OCI-LY3 (cell line): ENCODE data around the gene ARVCF.

ENCODE experiments used
- H2AFZ ChIP-seq: fragments of 200-600, 300-600 bp; shearing (Covaris generic); 2 replicates; pipeline ENCODE4 v1.6.0; 2014; ENCODE audit warnings: antibody characterized with exemption, low read depth, low read length
- H3K27ac ChIP-seq: fragments of 200-600, 300-600 bp; sonication (generic); 2 replicates; pipeline ENCODE4 v1.5.1; 2014; ENCODE audit warnings: mild to moderate bottlenecking, low read length, moderate library complexity, mixed read lengths
- H3K27me3 ChIP-seq: fragments of 200-600, 300-600 bp; sonication (generic); 2 replicates; pipeline ENCODE4 v1.6.1; 2014; ENCODE audit warnings: low read depth, low read length, mixed read lengths
- H3K36me3 ChIP-seq: fragments of 200-600, 300-600 bp; sonication (generic); replicated peaks from 2 replicates; pipeline ENCODE3; 2014; ENCODE audit warnings: low read depth, low read length, mixed read lengths
- H3K4me1 ChIP-seq: fragments of 300-600, 200-600 bp; sonication (generic); 2 replicates; pipeline ENCODE4 v1.6.1; 2014; ENCODE audit warnings: low read length, mixed read lengths
- H3K4me2 ChIP-seq: fragments of 200-600, 300-600 bp; sonication (generic); 2 replicates; pipeline ENCODE4 v1.6.1; 2014; ENCODE audit warnings: low read length, mixed read lengths
- H3K4me3 ChIP-seq: fragments of 300-600, 200-600 bp; sonication (generic); 2 replicates; pipeline ENCODE4 v1.5.1; 2014; ENCODE audit warnings: antibody characterized with exemption, mild to moderate bottlenecking, low read length, moderate library complexity
- H3K79me2 ChIP-seq: fragments of 300-600, 200-600 bp; shearing (Covaris generic); 2 replicates; pipeline ENCODE4 v1.6.1; 2014; ENCODE audit warnings: mild to moderate bottlenecking, low read length, mixed read lengths
- H3K9ac ChIP-seq: fragments of 300-600, 200-600 bp; shearing (Covaris generic); 2 replicates; pipeline ENCODE4 v1.6.0; 2014; ENCODE audit warnings: mild to moderate bottlenecking, low read length, moderate library complexity
- H3K9me3 ChIP-seq: fragments of 200-600, 300-600 bp; shearing (Covaris generic); 2 replicates; pipeline ENCODE4 v1.6.1; 2014; ENCODE audit warnings: low read length, mixed read lengths; ENCODE audit not compliant: insufficient read depth
- H4K20me1 ChIP-seq: fragments of 200-600, 300-600 bp; sonication (generic); 2 replicates; pipeline ENCODE4 v1.6.1; 2016; ENCODE audit warnings: low read length, mixed read lengths; ENCODE audit not compliant: insufficient read depth
- CTCF ChIP-seq: fragments of 200-600, 300-600 bp; sonication (generic); IDR thresholded peaks from 2 replicates; pipeline ENCODE4 v1.5.1; 2014; ENCODE audit warnings: antibody characterized with exemption, low read length, low read depth
- EZH2phosphoT487 ChIP-seq: fragments of 200-600 bp; shearing (Covaris generic); IDR thresholded peaks from 2 replicates; pipeline ENCODE4 v1.6.1; 2018; ENCODE audit warnings: antibody characterized with exemption, mixed run types, low read depth

Gene ARVCF

GRCh38 chr22:19969141-19969928 is 47.3 kb downstream of the ARVCF start:
- Histone ChIP-seq H3K9ac (no peak overlapping the region), H3K4me3 (no peak overlapping the region), H3K36me3 (no peaks in the 10 kb centered on the region), H3K4me2 (no peak overlapping the region), H3K9me3 (no peaks in the 10 kb centered on the region), H3K79me2 (no peaks in the 10 kb centered on the region), H3K27ac (no peak overlapping the region), H3K4me1 (no peaks in the 10 kb centered on the region), H2AFZ (no peak overlapping the region), H4K20me1 (0 out of 2 replicates have a peak, but pooled peaks cover 4% of the 10 kb centered on the region), H3K27me3 (no peaks in the 10 kb centered on the region)
- TF ChIP-seq CTCF (no peak), EZH2phosphoT487 (no peak)

- no peaks in the 10 kb centered on the region for H3K27me3 ChIP-seq
- no peak overlapping the region for H3K4me3 ChIP-seq
- no peak overlapping the region for H3K4me2 ChIP-seq
- no peak overlapping the region for H3K27ac ChIP-seq
- H2AFZ ChIP-seq, result no peak overlapping the region
- H4K20me1 ChIP-seq, result 0 out of 2 replicates have a peak, but pooled peaks cover 4% of the 10 kb centered on the region
- H3K79me2 ChIP-seq, result no peaks in the 10 kb centered on the region
- no peaks in the 10 kb centered on the region for H3K9me3 ChIP-seq
- TF ChIP-seq EZH2phosphoT487 (no peak), CTCF (no peak)
- H3K36me3 ChIP-seq, result no peaks in the 10 kb centered on the region
- no peak overlapping the region for H3K9ac ChIP-seq
- H3K4me1 ChIP-seq, result no peaks in the 10 kb centered on the region
These were observed 48.2 kb downstream of the ARVCF start for GRCh38 chr22:19968450-19968891.

- Histone ChIP-seq H3K36me3 (no peaks in the 10 kb centered on the region), H3K4me3 (no peak overlapping the region), H3K79me2 (no peaks in the 10 kb centered on the region), H3K9me3 (no peaks in the 10 kb centered on the region), H3K27me3 (no peaks in the 10 kb centered on the region), H3K4me1 (no peaks in the 10 kb centered on the region), H4K20me1 (0 out of 2 replicates have a peak, but pooled peaks cover 4% of the 10 kb centered on the region), H3K27ac (no peak overlapping the region), H3K9ac (no peak overlapping the region), H2AFZ (no peak overlapping the region), H3K4me2 (no peak overlapping the region)
- TF ChIP-seq EZH2phosphoT487, result no peak
- TF ChIP-seq CTCF, result no peak
These were observed 48.7 kb downstream of the ARVCF start for GRCh38 chr22:19967850-19968449.
